Measurements from ENCODE around the gene CIP2A. TPM values are rescaled to one million over a fixed set of nuclear protein-coding genes. Genes with fewer than 3 reads are reported as not detected.

The CIP2A gene
- total RNA-seq, 1 donor from 2014 or later, result 29.0 TPM

GRCh38 chr3:108525256-108525655 lies 64.0 kb downstream of the CIP2A start:
- no peak for TF ChIP-seq CTCF (conservative IDR thresholded peaks at IDR 0.05)
- Mint-ChIP-seq H3K27me3 (no peaks in the 10 kb centered on the region), H3K4me3 (no peak overlapping the region), H3K27ac (no peak overlapping the region), H3K36me3 (no peaks in the 10 kb centered on the region), H3K9me3 (peaks cover 3% of the 10 kb centered on the region), H3K4me1 (ENCODE audit: unreplicated experiment) (peaks cover 12% of the 10 kb centered on the region)
- no peak for DNase-seq (ENCODE audit: extremely low spot score, unreplicated experiment)

- H3K36me3 Mint-ChIP-seq, result no peaks in the 10 kb centered on the region
- no peak for TF ChIP-seq CTCF (conservative IDR thresholded peaks at IDR 0.05)
- H3K27me3 Mint-ChIP-seq, result no peaks in the 10 kb centered on the region
- H3K4me1 Mint-ChIP-seq (ENCODE audit: unreplicated experiment), result peaks cover 12% of the 10 kb centered on the region
- H3K27ac Mint-ChIP-seq, result no peak overlapping the region
- no peak for DNase-seq (ENCODE audit: extremely low spot score, unreplicated experiment)
- H3K4me3 Mint-ChIP-seq, result no peak overlapping the region
- no peaks in the 10 kb centered on the region for H3K9me3 Mint-ChIP-seq
Observed at GRCh38 chr3:108524537-108524936, 64.7 kb downstream of the CIP2A start.

GRCh38 chr3:108518895-108519294 lies 70.3 kb downstream of the CIP2A start:
- no peaks in the 10 kb centered on the region for H3K36me3 Mint-ChIP-seq
- DNase-seq (ENCODE audit: extremely low spot score, unreplicated experiment), result no peak
- no peaks in the 10 kb centered on the region for H3K9me3 Mint-ChIP-seq
- no peaks in the 10 kb centered on the region for H3K27me3 Mint-ChIP-seq
- H3K4me1 Mint-ChIP-seq (ENCODE audit: unreplicated experiment), result peaks cover 6% of the 10 kb centered on the region
- no peak overlapping the region for H3K27ac Mint-ChIP-seq
- H3K4me3 Mint-ChIP-seq, result no peak overlapping the region
- no peak for TF ChIP-seq CTCF (conservative IDR thresholded peaks at IDR 0.05)

- no peak for TF ChIP-seq CTCF (conservative IDR thresholded peaks at IDR 0.05)
- Mint-ChIP-seq H3K27me3 (peaks cover 3% of the 10 kb centered on the region), H3K4me3 (no peak overlapping the region), H3K27ac (no peak overlapping the region), H3K36me3 (no peaks in the 10 kb centered on the region), H3K9me3 (peaks cover 5% of the 10 kb centered on the region), H3K4me1 (ENCODE audit: unreplicated experiment) (peaks cover 3% of the 10 kb centered on the region)
- DNase-seq (ENCODE audit: extremely low spot score, unreplicated experiment), result no peak
Observed at GRCh38 chr3:108516881-108517280, 72.4 kb downstream of the CIP2A start.

- Mint-ChIP-seq H3K27ac (no peak overlapping the region), H3K4me3 (no peak overlapping the region), H3K27me3 (peaks cover 3% of the 10 kb centered on the region), H3K36me3 (no peaks in the 10 kb centered on the region), H3K9me3 (peaks cover 6% of the 10 kb centered on the region), H3K4me1 (ENCODE audit: unreplicated experiment) (no peaks in the 10 kb centered on the region)
- TF ChIP-seq CTCF (conservative IDR thresholded peaks at IDR 0.05), result no peak
- no peak for DNase-seq (ENCODE audit: extremely low spot score, unreplicated experiment)
Observed at GRCh38 chr3:108513961-108514360, 75.3 kb downstream of the CIP2A start.

- no peak overlapping the region for H3K27ac Mint-ChIP-seq
- no peak overlapping the region for H3K4me3 Mint-ChIP-seq
- no peak for DNase-seq (ENCODE audit: extremely low spot score, unreplicated experiment)
- peaks cover 6% of the 10 kb centered on the region for H3K9me3 Mint-ChIP-seq
- H3K36me3 Mint-ChIP-seq, result no peaks in the 10 kb centered on the region
- peaks cover 3% of the 10 kb centered on the region for H3K27me3 Mint-ChIP-seq
- TF ChIP-seq CTCF (conservative IDR thresholded peaks at IDR 0.05), result no peak
- H3K4me1 Mint-ChIP-seq (ENCODE audit: unreplicated experiment), result no peaks in the 10 kb centered on the region
Observed at GRCh38 chr3:108512671-108513070, 76.6 kb downstream of the CIP2A start.

Measured in type B pancreatic cell (in vitro differentiated cells).